Measurements from ENCODE around the gene THSD7A. TPM values are rescaled to one million over a fixed set of nuclear protein-coding genes. Genes with fewer than 3 reads are reported as not detected.

Gene THSD7A
- total RNA-seq, 3 donors from 2014 or later (not counting 1 experiment from before 2014, with no cell fraction given) = 0.29 to 8.6 TPM; not detected in 1

- H3K4me3 ChIP-seq (ENCODE audit: low read length) = no peak overlapping the region
- no peaks in the 10 kb centered on the region for H3K27me3 Mint-ChIP-seq (ENCODE audit: low read depth in 2 of 2)
- H3K27ac Mint-ChIP-seq = no peak overlapping the region
- no peaks in the 10 kb centered on the region for H3K4me1 ChIP-seq (ENCODE audit: control insufficient read depth, insufficient read depth, low read length)
- no peaks in the 10 kb centered on the region for H3K27me3 ChIP-seq (ENCODE audit: control insufficient read depth, insufficient read depth, low read length)
- H3K9me3 ChIP-seq (ENCODE audit: control insufficient read depth, insufficient read depth, low read length) = no peaks in the 10 kb centered on the region
- no peaks in the 10 kb centered on the region for H3K4me1 Mint-ChIP-seq
- TF ChIP-seq, protein P1, sequence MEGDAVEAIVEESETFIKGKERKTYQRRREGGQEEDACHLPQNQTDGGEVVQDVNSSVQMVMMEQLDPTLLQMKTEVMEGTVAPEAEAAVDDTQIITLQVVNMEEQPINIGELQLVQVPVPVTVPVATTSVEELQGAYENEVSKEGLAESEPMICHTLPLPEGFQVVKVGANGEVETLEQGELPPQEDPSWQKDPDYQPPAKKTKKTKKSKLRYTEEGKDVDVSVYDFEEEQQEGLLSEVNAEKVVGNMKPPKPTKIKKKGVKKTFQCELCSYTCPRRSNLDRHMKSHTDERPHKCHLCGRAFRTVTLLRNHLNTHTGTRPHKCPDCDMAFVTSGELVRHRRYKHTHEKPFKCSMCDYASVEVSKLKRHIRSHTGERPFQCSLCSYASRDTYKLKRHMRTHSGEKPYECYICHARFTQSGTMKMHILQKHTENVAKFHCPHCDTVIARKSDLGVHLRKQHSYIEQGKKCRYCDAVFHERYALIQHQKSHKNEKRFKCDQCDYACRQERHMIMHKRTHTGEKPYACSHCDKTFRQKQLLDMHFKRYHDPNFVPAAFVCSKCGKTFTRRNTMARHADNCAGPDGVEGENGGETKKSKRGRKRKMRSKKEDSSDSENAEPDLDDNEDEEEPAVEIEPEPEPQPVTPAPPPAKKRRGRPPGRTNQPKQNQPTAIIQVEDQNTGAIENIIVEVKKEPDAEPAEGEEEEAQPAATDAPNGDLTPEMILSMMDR (IDR thresholded peaks at IDR 0.05) = no peak
- H3K36me3 ChIP-seq (ENCODE audit: control insufficient read depth, insufficient read depth, low read length) = no peaks in the 10 kb centered on the region
- ATAC-seq (no peak), DNase-seq (no peak)
- H3K27ac ChIP-seq (ENCODE audit: low read length) = no peak overlapping the region
- H3K4me3 Mint-ChIP-seq = no peak overlapping the region
- H3K9me3 Mint-ChIP-seq = peaks cover 12 to 20% of the 10 kb centered on the region in 2 donors
- intact Hi-C loops (cut with micrococcal nuclease) = no loop called here
- H3K36me3 Mint-ChIP-seq = no peaks in the 10 kb centered on the region
These were observed 346.4 kb downstream of the THSD7A start for GRCh38 chr7:11485636-11486035.

DNA sequence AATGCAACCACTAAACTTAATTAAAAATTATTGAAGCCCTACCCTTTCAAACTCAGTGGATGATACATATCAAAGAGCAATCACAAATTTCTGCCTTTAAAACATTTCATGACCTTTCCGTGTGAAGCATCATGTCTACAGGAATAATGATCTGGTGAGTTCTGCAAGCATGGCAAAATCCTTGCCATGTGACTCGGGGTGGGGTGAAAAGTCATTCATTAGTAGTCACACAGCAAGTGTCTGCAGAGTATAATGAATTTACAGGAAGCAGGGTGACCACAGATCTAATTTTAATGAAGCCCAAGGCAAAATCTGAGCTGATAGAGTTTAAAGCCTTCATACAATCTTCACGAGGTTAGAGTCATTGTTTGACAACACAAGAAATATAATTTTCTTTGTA, 351.9 kb downstream of the THSD7A start:
- ATAC-seq (no peak), DNase-seq (no peak)
- WGBS (ENCODE audit: insufficient coverage) = 76% methylated on average over 2 of the region's 3 CpGs
- no peaks in the 10 kb centered on the region for H3K27me3 ChIP-seq (ENCODE audit: control insufficient read depth, insufficient read depth, low read length)
- H3K27ac ChIP-seq (ENCODE audit: low read length) = no peak overlapping the region
- no peaks in the 10 kb centered on the region for H3K36me3 ChIP-seq (ENCODE audit: control insufficient read depth, insufficient read depth, low read length)
- no peak overlapping the region for H3K4me3 Mint-ChIP-seq
- TF ChIP-seq, protein P1 (IDR thresholded peaks at IDR 0.05) = no peak
- no peaks in the 10 kb centered on the region for H3K4me1 Mint-ChIP-seq
- H3K36me3 Mint-ChIP-seq = no peaks in the 10 kb centered on the region
- H3K4me1 ChIP-seq (ENCODE audit: control insufficient read depth, insufficient read depth, low read length) = no peaks in the 10 kb centered on the region
- H3K9me3 ChIP-seq (ENCODE audit: control insufficient read depth, insufficient read depth, low read length) = no peaks in the 10 kb centered on the region
- intact Hi-C loops (cut with micrococcal nuclease) = no loop called here
- H3K9me3 Mint-ChIP-seq = peaks cover 14 to 16% of the 10 kb centered on the region in 2 donors
- no peaks in the 10 kb centered on the region for H3K27me3 Mint-ChIP-seq (ENCODE audit: low read depth in 2 of 2)
- H3K4me3 ChIP-seq (ENCODE audit: low read length) = no peak overlapping the region
- no peak overlapping the region for H3K27ac Mint-ChIP-seq

DNA sequence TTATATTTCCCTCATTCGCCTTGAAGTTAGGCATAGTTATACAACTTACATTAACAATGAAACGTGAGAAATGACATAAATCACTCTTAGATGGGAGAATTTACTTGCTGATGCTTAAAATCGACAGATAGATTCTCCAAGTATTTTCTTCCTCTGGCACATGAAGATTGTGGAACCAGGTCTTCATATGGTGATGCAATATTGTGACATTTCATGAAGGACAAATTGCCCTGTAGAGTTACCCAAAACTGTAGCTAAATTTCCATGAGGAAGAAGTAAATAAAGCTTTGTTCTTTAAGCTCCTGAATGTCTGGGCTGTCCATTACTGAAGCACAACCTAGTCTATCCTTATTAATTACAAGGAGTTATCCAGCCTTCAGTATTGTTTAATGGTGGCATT, 353.1 kb downstream of the THSD7A start:
- no peak overlapping the region for H3K4me3 ChIP-seq (ENCODE audit: low read length)
- H3K36me3 ChIP-seq (ENCODE audit: control insufficient read depth, insufficient read depth, low read length) = no peaks in the 10 kb centered on the region
- Mint-ChIP-seq H3K27ac (no peak overlapping the region), H3K4me1 (no peaks in the 10 kb centered on the region), H3K27me3 (ENCODE audit: low read depth in 2 of 2) (no peaks in the 10 kb centered on the region), H3K4me3 (no peak overlapping the region), H3K36me3 (no peaks in the 10 kb centered on the region), H3K9me3 (peaks cover 12 to 13% of the 10 kb centered on the region in 2 donors)
- TF ChIP-seq, protein P1 (IDR thresholded peaks at IDR 0.05) = no peak
- no peaks in the 10 kb centered on the region for H3K9me3 ChIP-seq (ENCODE audit: control insufficient read depth, insufficient read depth, low read length)
- intact Hi-C loops (cut with micrococcal nuclease) = no loop called here
- H3K27me3 ChIP-seq (ENCODE audit: control insufficient read depth, insufficient read depth, low read length) = no peaks in the 10 kb centered on the region
- H3K4me1 ChIP-seq (ENCODE audit: control insufficient read depth, insufficient read depth, low read length) = no peaks in the 10 kb centered on the region
- 80% methylated on average over 1 of the region's 3 CpGs for WGBS (ENCODE audit: insufficient coverage)
- DNase-seq (no peak), ATAC-seq (no peak)
- no peak overlapping the region for H3K27ac ChIP-seq (ENCODE audit: low read length)

- no peak overlapping the region for H3K4me3 Mint-ChIP-seq
- TF ChIP-seq, protein P1 (IDR thresholded peaks at IDR 0.05) = no peak
- no peaks in the 10 kb centered on the region for H3K9me3 ChIP-seq (ENCODE audit: control insufficient read depth, insufficient read depth, low read length)
- H3K27me3 ChIP-seq (ENCODE audit: control insufficient read depth, insufficient read depth, low read length) = no peaks in the 10 kb centered on the region
- no peak overlapping the region for H3K4me3 ChIP-seq (ENCODE audit: low read length)
- H3K27ac Mint-ChIP-seq = no peak overlapping the region
- H3K4me1 Mint-ChIP-seq = no peaks in the 10 kb centered on the region
- H3K27me3 Mint-ChIP-seq (ENCODE audit: low read depth in 2 of 2) = no peaks in the 10 kb centered on the region
- intact Hi-C loops (cut with micrococcal nuclease) = no loop called here
- WGBS (ENCODE audit: insufficient coverage) = no CpG with 5 or more reads among the region's 1 CpG
- ATAC-seq (no peak), DNase-seq (no peak)
- no peak overlapping the region for H3K27ac ChIP-seq (ENCODE audit: low read length)
- peaks cover 11 to 12% of the 10 kb centered on the region in 2 donors for H3K9me3 Mint-ChIP-seq
- H3K4me1 ChIP-seq (ENCODE audit: control insufficient read depth, insufficient read depth, low read length) = no peaks in the 10 kb centered on the region
- H3K36me3 ChIP-seq (ENCODE audit: control insufficient read depth, insufficient read depth, low read length) = no peaks in the 10 kb centered on the region
- no peaks in the 10 kb centered on the region for H3K36me3 Mint-ChIP-seq
These were observed 353.6 kb downstream of the THSD7A start for GRCh38 chr7:11478426-11478825.

Data from natural killer cell (primary cell).